GM19372 (cell line): Measurements from ENCODE around the gene R3HDM2.
"Not testable (repeated sequence)": the region's sequence is repeated elsewhere in the genome, so short reads cannot be mapped to it uniquely, and the experiment has no call there.

Experiments used
- ATAC-seq: cut with Tn5 transposase; IDR thresholded peaks from one replicate; pipeline ENCODE4 v1.9.1; 2021; ENCODE audit warnings: mild to moderate bottlenecking, low read depth, moderate library complexity; ENCODE audit not compliant: unreplicated experiment

Gene R3HDM2

DNA sequence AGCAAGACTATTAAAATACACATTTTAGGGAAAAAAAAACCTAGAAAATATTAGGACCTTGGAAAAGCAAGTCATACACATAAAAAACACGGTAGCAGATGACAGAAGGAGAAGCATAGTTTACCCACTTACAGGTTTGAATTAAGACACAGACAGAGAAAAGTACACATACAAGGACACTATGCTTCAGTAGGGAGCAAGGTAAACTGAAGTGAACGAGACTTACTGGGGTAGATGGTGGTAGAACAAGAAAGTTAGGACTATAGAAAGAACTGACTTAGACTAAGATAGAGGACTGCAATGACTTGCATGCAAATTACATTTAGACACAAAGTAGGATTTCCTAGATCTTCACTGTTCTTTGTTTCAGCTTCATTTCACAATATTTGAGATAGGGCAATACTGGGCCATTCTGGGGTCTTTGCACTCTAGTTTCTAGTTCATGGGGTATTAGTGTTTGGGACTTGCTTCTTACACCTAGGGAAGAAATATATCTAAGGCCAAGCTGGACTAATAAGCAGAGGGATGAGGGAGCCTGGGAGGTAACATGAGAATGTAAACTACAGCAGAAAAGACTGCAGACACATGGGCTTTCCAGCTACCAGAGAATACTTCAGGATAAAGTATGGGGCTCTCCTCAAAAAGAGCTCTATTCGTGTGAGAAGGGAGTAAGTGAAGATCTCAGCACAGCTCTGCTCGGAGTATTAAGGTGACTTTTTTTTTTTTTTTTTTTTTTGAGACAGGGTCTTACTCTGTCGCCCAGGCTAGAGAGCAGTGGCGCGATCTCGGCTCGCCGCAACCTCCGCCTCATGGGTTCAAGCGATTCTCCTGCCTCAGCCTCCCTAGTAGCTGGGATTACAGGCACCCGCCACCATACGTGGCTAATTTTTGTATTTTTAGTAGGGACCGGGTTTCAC lies 152.1 kb downstream of the R3HDM2 start:
- ATAC-seq = no peak

DNA sequence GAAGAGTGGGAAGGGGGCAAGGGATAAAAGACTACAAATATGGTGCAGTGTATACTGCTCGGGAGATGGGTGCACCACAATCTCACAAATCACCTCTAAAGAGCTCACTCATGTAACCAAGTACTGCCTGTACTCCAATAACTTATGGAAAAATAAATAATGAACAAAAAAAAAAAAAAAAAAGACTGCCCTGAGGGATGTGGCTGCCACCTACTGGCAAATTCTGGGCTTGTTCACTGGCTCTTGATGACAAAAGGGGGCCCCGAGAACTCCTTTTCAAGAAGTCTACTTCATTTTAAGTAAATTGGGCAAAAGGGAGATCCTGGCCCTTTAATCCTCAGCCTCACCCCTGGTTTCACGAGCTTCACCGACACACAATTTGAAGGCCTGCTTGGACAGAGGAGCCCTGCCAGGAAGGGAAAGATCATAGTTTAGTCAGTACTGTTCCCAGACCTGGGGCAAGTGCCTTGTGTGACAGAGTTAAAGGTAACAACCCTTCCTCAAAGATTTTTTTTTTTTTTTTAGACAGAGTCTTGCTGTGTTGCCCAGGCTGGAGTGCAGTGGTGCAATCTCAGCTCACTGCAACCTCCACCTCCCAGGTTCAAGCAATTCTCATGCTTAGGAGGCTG lies 153.8 kb downstream of the R3HDM2 start:
- no peak for ATAC-seq

DNA sequence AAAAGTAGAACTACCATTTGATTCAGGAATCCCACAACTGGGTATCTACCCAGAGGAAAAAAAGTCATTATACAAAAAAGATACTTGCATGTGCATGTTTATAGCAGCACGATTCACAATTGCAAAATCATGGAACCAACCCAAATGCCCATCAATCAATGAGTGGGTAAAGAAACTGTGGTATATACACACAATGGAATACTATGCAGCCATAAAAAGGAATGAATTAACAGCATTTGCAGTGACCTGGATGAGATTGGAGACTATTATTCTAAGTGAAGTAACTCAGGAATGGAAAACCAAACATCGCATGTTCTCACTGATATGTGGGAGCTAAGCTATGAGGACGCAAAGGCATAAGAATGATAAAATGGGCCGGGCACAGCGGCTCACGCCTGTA lies 154.6 kb downstream of the R3HDM2 start:
- ATAC-seq = not testable (repeated sequence)

DNA sequence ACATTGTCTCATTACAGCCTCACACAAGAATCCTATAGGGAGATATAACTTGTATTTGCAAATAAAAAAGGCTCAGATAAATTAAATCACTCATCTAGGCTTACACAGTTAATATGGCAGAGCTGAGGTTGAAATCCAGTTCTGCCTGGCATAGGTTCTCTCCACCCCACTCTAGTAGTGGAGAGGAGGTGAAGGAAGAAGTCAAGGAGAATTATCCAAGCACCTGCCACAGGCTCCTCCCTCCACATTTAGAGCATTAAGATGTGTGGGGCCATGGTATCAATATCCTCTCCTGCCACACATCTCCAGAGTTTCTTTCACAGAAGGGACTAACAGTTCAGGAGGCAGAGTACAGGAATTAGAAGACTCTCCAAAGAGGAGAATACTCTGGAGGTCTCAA lies 157.3 kb downstream of the R3HDM2 start:
- no peak for ATAC-seq

DNA sequence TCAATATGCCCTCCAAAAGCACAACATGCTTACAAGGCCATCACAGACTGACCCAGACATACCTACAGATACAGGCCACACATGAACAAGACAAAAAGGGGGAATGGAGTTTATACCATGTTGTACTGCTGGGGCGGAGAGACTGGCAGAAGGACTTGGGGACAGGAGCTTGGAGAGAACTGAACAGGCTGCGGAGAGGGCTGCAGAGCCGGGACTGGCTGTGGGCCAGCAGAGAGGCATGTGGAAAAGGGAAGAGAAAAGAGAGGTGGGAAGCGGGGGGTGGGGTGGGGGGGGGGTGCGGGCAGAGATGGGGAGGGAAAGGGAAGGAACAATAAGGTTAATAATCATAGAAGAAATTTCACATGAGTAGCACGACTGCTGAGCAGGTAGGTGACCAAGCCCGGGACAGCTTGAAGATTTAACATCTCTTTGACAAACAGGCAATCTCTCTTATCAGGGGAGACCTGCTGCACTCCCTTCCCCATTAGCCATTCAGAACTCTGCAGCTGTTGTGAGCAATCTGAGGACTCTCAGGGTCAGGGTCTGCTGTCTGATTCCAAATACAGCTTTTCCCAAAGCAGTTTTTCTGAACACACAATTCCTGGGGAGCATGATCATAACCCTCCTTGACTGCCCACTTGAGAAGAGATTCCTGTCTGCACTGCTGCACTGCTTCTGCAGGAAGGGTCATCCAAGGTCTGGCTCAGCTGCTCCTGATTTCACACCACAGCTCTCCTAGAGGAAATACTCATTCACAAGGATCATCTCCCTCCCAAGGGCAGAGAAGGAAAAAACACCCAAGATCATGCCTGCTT lies 158.3 kb downstream of the R3HDM2 start:
- no peak for ATAC-seq

DNA sequence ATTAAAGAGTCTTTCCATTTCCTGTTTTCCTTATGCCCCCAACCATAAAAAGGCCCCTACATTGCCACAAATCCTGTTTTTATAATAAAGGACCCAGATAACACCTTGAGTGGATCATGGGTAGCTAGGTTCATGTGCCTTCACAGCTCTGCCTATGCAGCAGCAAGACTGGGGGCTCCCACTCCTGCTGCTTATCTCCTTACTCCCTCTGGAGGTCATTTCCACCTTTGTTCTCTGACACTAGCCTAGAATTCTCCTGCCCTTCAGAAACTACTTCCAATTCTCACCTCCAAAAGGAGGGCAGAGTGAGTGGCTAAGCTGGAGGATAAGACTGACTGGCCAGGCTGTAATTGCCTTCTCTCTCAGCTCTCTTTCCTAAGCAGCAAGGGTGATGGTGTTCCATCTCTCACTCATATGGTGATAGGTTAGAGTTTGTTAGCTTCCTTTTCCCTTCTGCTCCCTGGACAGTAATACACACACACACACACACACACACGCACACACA lies 159.8 kb downstream of the R3HDM2 start:
- ATAC-seq = no peak

DNA sequence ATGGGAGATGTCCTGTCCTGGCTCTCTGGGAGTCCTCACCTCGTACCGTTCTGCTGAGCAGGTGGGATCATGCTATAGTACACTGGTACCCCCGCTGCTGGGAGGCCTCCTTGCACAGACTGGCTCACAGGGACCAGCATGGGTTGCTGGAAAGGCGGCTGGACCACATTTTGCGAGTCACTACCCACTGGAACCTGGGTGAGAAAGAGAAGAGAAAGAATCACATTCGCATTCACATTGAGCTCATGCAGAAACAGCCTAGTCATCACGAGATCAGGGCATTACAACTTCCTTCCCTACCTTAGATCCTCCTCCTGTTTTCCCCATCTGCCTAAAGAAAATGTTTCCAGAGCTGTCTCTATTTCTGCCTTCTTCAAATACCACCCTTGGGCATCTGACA lies 162.6 kb downstream of the R3HDM2 start:
- no peak for ATAC-seq

DNA sequence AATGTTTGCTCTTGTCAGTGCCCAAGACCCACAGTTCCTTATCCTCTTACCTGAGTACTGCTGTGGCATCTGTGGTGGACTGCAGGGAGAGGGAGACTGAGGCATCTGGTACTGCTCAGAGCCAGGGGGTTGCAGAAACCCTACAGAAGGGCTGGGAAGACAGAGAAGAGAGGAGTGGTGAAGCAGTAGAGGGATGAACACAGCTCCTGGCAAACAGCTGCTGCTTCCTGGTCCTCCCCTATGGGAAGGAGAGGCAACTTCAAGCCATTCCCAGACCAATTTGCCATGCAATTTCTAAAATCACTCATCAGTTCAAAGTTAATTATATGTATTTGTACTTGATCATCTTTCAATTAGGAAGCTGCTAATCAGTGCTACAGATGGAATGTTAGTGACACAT lies 164.2 kb downstream of the R3HDM2 start:
- no peak for ATAC-seq

DNA sequence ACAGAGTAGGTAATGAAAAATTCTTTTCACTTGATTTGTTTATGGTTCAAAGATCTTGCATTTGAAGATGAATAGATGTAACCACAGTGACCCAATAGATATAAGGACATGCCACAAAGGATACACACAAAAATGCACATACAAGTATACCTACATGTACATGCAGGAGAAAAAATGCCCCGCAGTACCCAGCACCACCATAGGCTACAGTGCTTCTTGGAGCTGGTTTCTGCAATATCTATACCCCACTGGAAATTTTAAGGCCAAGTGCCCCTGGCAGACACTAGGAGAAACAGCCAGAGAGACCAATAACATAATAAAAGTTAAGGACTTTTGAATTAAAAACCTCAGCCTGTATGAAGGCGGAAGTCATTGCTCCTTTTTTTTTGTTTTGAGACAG lies 167.7 kb downstream of the R3HDM2 start:
- ATAC-seq = no peak

DNA sequence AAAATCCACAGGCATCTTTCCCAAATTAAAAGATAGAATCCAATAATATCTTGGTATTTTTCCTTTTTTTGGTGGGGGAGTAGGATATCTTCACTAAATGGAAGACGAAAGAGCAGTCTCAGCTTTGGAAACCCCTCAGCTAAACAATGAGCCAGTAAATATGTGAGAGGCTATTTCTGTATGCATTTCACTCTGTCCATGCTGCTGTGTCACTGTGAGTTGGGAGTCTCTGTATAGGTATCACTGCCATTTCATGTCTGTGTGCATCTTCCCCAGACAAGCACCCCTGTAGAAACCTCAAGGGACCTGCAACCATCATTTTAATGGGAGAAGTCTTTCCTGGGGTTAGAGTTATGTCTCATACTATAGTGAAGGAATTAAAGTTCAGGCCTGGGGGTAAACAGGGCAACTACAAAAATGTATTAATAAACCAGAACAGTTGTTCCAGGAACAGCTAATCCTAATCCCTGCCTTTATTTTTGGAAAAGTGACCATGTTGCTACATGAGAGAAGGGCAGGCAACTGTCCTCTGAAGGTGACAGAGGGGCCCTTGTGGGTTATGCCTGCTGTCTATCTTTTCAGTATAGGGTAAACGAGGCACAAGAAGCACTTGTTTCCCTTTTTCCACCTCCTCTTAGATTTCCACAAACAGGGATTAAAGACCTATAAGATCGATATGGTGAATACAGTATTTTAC lies 168.6 kb downstream of the R3HDM2 start:
- ATAC-seq = no peak

DNA sequence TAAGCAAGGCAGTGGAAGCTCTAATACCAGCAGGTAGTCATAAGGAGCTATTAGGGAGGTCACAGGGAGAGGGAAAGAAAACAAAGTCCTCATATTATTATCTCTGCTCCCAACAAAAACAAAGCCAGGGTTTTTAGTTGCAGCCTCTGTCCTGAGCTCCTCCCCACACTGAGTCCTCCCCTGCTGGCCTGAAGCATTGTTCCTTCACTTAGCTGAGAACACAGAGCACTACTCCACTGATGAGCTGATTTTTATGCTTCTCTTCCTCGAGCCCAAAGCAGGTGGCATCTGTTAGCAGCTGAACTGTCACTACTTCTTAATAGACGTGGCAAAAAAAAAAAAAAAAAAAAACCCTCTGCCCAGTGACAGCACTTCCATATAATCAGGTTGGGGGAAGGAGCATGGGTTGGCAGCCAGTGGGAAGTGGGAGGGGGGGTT lies 169.4 kb downstream of the R3HDM2 start:
- no peak for ATAC-seq

DNA sequence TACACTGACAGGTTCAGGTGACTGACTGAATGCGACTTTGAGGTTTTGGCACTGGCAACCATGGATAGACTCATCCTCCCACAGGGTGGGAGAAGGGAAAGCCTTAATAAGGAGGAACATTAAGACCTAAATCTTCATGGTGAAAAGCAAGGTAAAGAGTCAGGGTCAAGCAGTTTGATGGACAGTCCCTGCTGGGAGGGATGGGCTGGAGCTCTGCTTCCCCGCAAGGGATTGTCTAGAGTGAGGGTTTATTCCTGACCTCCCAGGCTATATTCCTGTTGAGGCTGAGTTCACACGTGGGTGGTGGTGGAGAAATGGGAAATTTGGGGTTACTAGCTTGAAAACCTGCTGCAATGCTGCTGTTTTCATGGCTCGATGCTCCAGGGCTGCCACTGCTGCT lies 170.5 kb downstream of the R3HDM2 start:
- no peak for ATAC-seq

DNA sequence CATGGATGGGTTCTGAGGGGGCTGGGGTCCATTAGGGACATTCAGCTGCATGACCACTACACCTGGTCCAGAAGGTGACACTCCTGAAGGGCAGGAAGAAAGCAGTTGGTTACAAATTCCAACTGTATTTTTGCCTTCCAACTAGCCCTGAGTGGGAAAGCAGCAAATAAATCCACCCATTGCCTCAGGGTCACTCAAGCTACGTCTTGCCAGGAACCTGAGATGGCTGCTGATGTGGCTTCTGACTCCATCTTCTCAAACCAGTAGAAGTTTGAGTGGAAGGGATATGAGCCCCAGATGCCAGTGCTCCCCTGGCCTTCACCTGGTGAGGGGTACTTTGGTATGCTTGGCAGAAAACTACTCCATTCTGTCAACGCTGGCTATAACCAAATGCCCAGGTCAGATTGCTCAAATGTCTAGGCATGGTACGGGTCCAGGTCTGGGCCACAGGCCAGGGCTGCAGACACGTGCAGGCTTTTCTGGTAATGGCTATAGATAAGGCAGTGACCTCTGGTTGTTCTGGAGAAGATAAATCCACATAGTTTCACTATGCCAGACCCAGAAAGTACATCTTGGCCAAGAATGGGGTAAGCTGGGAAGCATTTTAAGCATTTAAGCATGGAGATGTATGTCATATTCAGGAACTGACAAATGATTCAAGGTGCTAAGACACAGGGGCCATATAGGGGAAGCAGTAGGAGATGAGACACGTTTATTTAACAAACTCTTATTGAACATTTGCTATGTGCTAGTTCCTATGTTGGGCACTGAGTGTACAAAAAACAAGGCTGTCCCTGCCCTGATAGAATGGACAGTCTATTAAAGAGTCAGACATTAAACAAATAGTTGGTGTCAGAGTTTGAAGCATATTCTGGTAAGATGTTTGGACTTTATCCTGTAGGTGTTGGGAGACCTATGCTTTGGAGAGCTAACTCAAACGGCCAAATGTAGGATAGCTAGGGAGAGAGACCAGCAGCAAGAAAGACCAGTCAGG lies 171.6 kb downstream of the R3HDM2 start:
- ATAC-seq = no peak

DNA sequence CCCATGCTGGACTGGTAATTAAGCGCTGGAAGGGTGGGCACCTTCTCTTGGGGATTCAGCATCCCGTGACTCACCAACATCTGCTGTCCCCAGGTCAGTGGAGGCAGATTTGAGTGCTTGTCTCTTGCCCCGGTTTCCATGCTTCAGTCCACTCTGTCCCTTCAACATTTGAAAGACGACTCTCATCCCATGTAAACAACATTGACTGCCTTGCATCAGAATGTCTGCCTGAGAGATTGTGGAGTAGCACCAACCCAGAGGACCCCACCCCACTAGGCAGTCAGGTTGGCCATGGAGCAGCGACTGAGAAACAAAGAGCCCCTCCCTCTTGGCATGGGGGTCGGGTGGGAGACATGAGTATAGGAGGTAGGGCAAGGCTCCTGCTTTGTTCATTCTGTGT lies 174.9 kb downstream of the R3HDM2 start:
- ATAC-seq = no peak

DNA sequence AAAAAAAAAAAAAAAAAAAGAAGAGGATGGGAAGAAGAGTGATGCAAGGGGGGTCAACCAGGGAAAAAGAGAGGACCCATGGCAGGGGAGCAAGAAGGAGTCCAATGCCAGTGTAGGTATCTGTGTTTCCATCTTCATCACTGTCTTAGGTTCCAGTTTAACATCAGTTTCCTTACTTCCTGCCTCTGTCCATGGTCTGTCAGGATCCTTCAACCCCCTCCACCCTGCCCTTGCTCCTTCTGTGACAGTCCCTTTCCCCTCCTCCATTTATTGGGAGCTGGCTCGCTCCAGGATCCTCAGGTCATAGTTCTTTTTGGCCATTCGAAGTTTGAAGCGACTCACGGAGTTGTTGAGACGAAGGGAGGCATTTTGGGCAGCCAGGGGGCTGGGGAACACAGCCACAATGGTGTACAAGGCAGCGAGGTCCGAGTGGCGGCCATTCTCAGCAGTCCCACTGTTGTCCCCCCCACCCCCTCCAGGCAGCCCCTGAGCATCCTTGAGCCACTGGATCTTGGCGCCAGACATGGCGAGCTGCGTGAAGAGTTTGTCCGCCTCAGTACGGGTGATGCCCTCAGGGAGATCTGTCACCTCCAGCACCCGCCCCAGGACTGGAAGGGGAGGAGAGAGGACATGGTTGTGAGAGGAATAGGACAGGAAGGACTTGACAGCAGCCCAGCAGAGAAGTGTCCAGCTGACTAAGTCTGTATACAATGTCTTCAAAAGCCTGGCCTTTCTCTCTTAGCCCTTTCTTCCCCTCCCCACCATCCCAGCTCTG lies 176.2 kb downstream of the R3HDM2 start:
- no peak for ATAC-seq

DNA sequence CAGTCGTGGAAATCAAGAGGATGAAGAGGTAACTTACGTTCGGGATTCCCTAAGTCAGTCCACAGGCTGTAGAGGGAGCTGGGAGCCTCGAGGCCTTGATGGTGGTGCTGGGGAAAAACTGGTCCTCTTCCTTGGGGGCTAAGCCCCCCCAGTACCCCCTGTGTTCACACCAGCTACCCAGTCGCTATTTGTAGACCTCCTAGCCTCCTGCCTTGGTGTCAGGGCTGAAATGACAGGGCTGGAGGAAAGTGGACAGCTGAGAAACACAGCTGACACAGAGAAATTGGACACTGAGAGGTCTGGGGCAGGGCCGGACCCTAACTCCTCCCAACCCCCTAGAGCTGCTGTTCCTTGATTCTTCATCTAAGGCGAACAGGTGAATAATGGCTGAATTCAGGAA lies 179.9 kb downstream of the R3HDM2 start, which contains the start of gene STAC3:
Gene STAC3 (minus strand): TSS at position 232 of the 400 bp plus-strand sequence. CDS start 1,551 bp downstream, outside the sequence.
- no peak for ATAC-seq

DNA sequence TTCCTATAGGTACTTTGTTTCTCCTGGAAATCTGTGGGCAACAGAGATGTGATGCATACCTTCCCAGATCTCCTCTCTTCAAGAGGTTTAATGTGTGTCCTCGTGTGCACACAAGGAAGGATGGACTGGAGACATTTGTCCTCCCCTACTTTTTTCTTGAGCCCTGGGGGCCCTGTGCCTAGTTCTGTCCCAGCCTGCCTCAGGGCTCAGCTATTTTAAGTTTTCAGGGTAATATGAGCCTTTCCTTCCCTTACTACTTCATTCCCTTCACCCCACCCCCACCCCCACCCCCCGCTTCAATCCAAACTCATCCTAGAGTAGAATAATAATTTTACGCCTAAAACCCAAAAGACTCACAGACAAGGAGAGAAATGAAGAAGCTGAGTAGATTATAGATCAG lies 180.3 kb downstream of the R3HDM2 start:
- no peak for ATAC-seq
